ENCODE results near the gene C9orf78. TPM values are rescaled to one million over a fixed set of nuclear protein-coding genes. Genes with fewer than 3 reads are reported as not detected.
A peak's percentile ranks its signal among the peaks of the same experiment; 100 is the strongest.
"Not testable (repeated sequence)": the region's sequence is repeated elsewhere in the genome, so short reads cannot be mapped to it uniquely, and the experiment has no call there.

The C9orf78 gene
- total RNA-seq, 8 experiments from 2014 or later, result 33.2 to 73.1 (median 48.6) TPM

- WGBS, 10 experiments, result 69 to 100% (median 88%) methylated on average over 1 to 8 of the region's 11 CpGs; no CpG with 5 or more reads in 5 of the 10 experiments
- Histone ChIP-seq H3K27ac (no peak overlapping the region), H3K4me1 (replicated peaks in 1 of 2) (no peaks in the 10 kb centered on the region), H3K4me3 (no peak overlapping the region)
- peak in 2 of 8 experiments; percentile 8 to 26 for ATAC-seq (replicated peaks in 6 of 8)
- in situ Hi-C loops (cut with MboI; ENCODE audit: low pct_unique_long_range_greater_than_20kb in 2 of 9, low sequenced_read_pairs in 9 of 9, unreplicated experiment in 9 of 9), result no loop called here
These were observed 25.0 kb downstream of the C9orf78 start for GRCh38 chr9:129810116-129810515.

- peaks cover under 1 to 1% of the 10 kb centered on the region in 2 donors for H3K4me1 ChIP-seq (replicated peaks in 1 of 2)
- no peak overlapping the region for H3K27ac ChIP-seq
- no peak for ATAC-seq (replicated peaks in 6 of 8)
- no peak overlapping the region for H3K4me3 ChIP-seq
- in situ Hi-C loops (cut with MboI; ENCODE audit: low pct_unique_long_range_greater_than_20kb in 2 of 9, low sequenced_read_pairs in 9 of 9, unreplicated experiment in 9 of 9), result no loop called here
- 60 to 100% (median 95%) methylated on average over 1 to 6 of the region's 11 CpGs; no CpG with 5 or more reads in 1 of the 10 experiments for WGBS, 10 experiments
These were observed 25.7 kb downstream of the C9orf78 start for GRCh38 chr9:129809346-129809745.

- Histone ChIP-seq H3K4me1 (replicated peaks in 1 of 2) (peaks cover 6 to 7% of the 10 kb centered on the region in 2 donors), H3K4me3 (no peak overlapping the region), H3K27ac (no peak overlapping the region)
- WGBS, 10 experiments, result 81 to 100% (median 92%) methylated on average over 2 to 4 of the region's 4 CpGs; no CpG with 5 or more reads in 1 of the 10 experiments
- ATAC-seq (replicated peaks in 6 of 8), result no peak
- in situ Hi-C loops (cut with MboI; ENCODE audit: low pct_unique_long_range_greater_than_20kb in 2 of 9, low sequenced_read_pairs in 9 of 9, unreplicated experiment in 9 of 9), result no loop called here
These were observed 29.0 kb downstream of the C9orf78 start for GRCh38 chr9:129806061-129806460.

GRCh38 chr9:129803676-129804060 lies 31.4 kb downstream of the C9orf78 start:
- ATAC-seq (replicated peaks in 6 of 8), result peak in 1 of 8 experiments; percentile 2
- H3K4me1 ChIP-seq (replicated peaks in 1 of 2), result peaks cover 6 to 7% of the 10 kb centered on the region in 2 donors
- WGBS, 10 experiments, result 0 to 8% (median 0%) methylated on average over 1 to 10 of the region's 14 CpGs; no CpG with 5 or more reads in 4 of the 10 experiments
- peak overlapping the region; percentile 59 to 96 (median 80) for H3K4me3 ChIP-seq
- H3K27ac ChIP-seq, result no peak overlapping the region
- in situ Hi-C loops (cut with MboI; ENCODE audit: low pct_unique_long_range_greater_than_20kb in 2 of 9, low sequenced_read_pairs in 9 of 9, unreplicated experiment in 9 of 9), result no loop called here

GRCh38 chr9:129802833-129803675 lies 32.0 kb downstream of the C9orf78 start, which contains the start of gene TOR1B:
TSS of gene TOR1B (plus strand) at chr9:129803184. CDS start at chr9:129803213, 29 bp downstream.
- peaks cover 6 to 7% of the 10 kb centered on the region in 2 donors for H3K4me1 ChIP-seq (replicated peaks in 1 of 2)
- peak within 1 kb of the TSS; percentile 24 to 59 for H3K27ac ChIP-seq
- 0 to 83% (median 3%) methylated on average over 1 to 7 of the region's 93 CpGs; no CpG with 5 or more reads in 3 of the 10 experiments for WGBS, 10 experiments
- in situ Hi-C loops (cut with MboI; ENCODE audit: low pct_unique_long_range_greater_than_20kb in 2 of 9, low sequenced_read_pairs in 9 of 9, unreplicated experiment in 9 of 9), result no loop called here
- peak within 1 kb of the TSS; percentile 59 to 96 (median 80) for H3K4me3 ChIP-seq
- ATAC-seq (replicated peaks in 6 of 8), result peak; percentile 93 to 97 (median 94)

- in situ Hi-C loops (cut with MboI; ENCODE audit: low pct_unique_long_range_greater_than_20kb in 2 of 9, low sequenced_read_pairs in 9 of 9, unreplicated experiment in 9 of 9), result no loop called here
- Histone ChIP-seq H3K4me3 (no peak overlapping the region), H3K27ac (no peak overlapping the region), H3K4me1 (replicated peaks in 1 of 2) (peaks cover 6 to 7% of the 10 kb centered on the region in 2 donors)
- ATAC-seq (replicated peaks in 6 of 8), result no peak
- 82 to 100% (median 87%) methylated on average over 1 to 16 of the region's 17 CpGs; no CpG with 5 or more reads in 2 of the 10 experiments for WGBS, 10 experiments
These were observed 33.6 kb downstream of the C9orf78 start for GRCh38 chr9:129801504-129801903.

- H3K4me1 ChIP-seq (replicated peaks in 1 of 2), result peaks cover 2% of the 10 kb centered on the region in 2 donors
- in situ Hi-C loops (cut with MboI; ENCODE audit: low pct_unique_long_range_greater_than_20kb in 2 of 9, low sequenced_read_pairs in 9 of 9, unreplicated experiment in 9 of 9), result loop anchor here in 6 of 9 experiments (25.0 kb wide), 3 partner anchors 137 to 662 kb away; partner anchors contain the start of genes ASB6 (in 5 of the 6), NTMT1 (in 5 of the 6) and PRRX2 (in 1 of the 6)
- ATAC-seq (replicated peaks in 6 of 8), result no peak
- WGBS, 10 experiments, result 35 to 100% (median 67%) methylated on average over 1 to 5 of the region's 6 CpGs; no CpG with 5 or more reads in 5 of the 10 experiments
- no peak overlapping the region for H3K27ac ChIP-seq
- H3K4me3 ChIP-seq, result no peak overlapping the region
These were observed 36.1 kb downstream of the C9orf78 start for GRCh38 chr9:129798973-129799372.

GRCh38 chr9:129796029-129796428 lies 39.0 kb downstream of the C9orf78 start:
- H3K4me3 ChIP-seq; H3K4me1 ChIP-seq (replicated peaks in 1 of 2); ATAC-seq (replicated peaks in 6 of 8); H3K27ac ChIP-seq: not testable (repeated sequence)
- 50 to 76% (median 70%) methylated on average over 1 to 2 of the region's 2 CpGs; no CpG with 5 or more reads in 7 of the 10 experiments for WGBS, 10 experiments
- in situ Hi-C loops (cut with MboI; ENCODE audit: low pct_unique_long_range_greater_than_20kb in 2 of 9, low sequenced_read_pairs in 9 of 9, unreplicated experiment in 9 of 9), result loop anchor here in 6 of 9 experiments (25.0 kb wide), 3 partner anchors 134 to 659 kb away; partner anchors contain the start of genes ASB6 (in 5 of the 6), NTMT1 (in 5 of the 6) and PRRX2 (in 1 of the 6)

GRCh38 chr9:129794549-129794948 lies 40.5 kb downstream of the C9orf78 start:
- ATAC-seq (replicated peaks in 6 of 8), result no peak
- Histone ChIP-seq H3K27ac (no peak overlapping the region), H3K4me3 (no peak overlapping the region), H3K4me1 (replicated peaks in 1 of 2) (no peaks in the 10 kb centered on the region)
- WGBS, 10 experiments, result 39 to 100% (median 66%) methylated on average over 2 to 8 of the region's 8 CpGs; no CpG with 5 or more reads in 3 of the 10 experiments
- in situ Hi-C loops (cut with MboI; ENCODE audit: low pct_unique_long_range_greater_than_20kb in 2 of 9, low sequenced_read_pairs in 9 of 9, unreplicated experiment in 9 of 9), result loop anchor here in 6 of 9 experiments (25.0 kb wide), 3 partner anchors 132 to 657 kb away; partner anchors contain the start of genes ASB6 (in 5 of the 6), NTMT1 (in 5 of the 6) and PRRX2 (in 1 of the 6)

GRCh38 chr9:129786481-129786880 lies 48.6 kb downstream of the C9orf78 start:
- Histone ChIP-seq H3K4me1 (replicated peaks in 1 of 2) (no peaks in the 10 kb centered on the region), H3K4me3 (no peak overlapping the region), H3K27ac (no peak overlapping the region)
- in situ Hi-C loops (cut with MboI; ENCODE audit: low pct_unique_long_range_greater_than_20kb in 2 of 9, low sequenced_read_pairs in 9 of 9, unreplicated experiment in 9 of 9), result loop anchor here in 8 of 9 experiments (10.0 to 25.0 kb wide), 7 partner anchors 52 to 652 kb away; partner anchors contain the start of genes ASB6 (in 6 of the 8), NTMT1 (in 5 of the 8) and PRRX2 (in 1 of the 8)
- ATAC-seq (replicated peaks in 6 of 8), result peak in 1 of 8 experiments; percentile 15
- WGBS, 10 experiments, result 0 to 100% (median 52%) methylated on average over 1 to 5 of the region's 10 CpGs; no CpG with 5 or more reads in 4 of the 10 experiments

- Histone ChIP-seq H3K27ac (no peak overlapping the region), H3K4me1 (replicated peaks in 1 of 2) (no peaks in the 10 kb centered on the region), H3K4me3 (no peak overlapping the region)
- 20 to 83% (median 67%) methylated on average over 1 of the region's 1 CpG; no CpG with 5 or more reads in 5 of the 10 experiments for WGBS, 10 experiments
- in situ Hi-C loops (cut with MboI; ENCODE audit: low pct_unique_long_range_greater_than_20kb in 2 of 9, low sequenced_read_pairs in 9 of 9, unreplicated experiment in 9 of 9), result loop anchor here in 8 of 9 experiments (10.0 to 25.0 kb wide), 7 partner anchors 51 to 651 kb away; partner anchors contain the start of genes ASB6 (in 6 of the 8), NTMT1 (in 5 of the 8) and PRRX2 (in 1 of the 8)
- ATAC-seq (replicated peaks in 6 of 8), result no peak
These were observed 49.2 kb downstream of the C9orf78 start for GRCh38 chr9:129785866-129786265.

GRCh38 chr9:129784970-129785369 lies 50.1 kb downstream of the C9orf78 start:
- in situ Hi-C loops (cut with MboI; ENCODE audit: low pct_unique_long_range_greater_than_20kb in 2 of 9, low sequenced_read_pairs in 9 of 9, unreplicated experiment in 9 of 9), result loop anchor here in 8 of 9 experiments (5.0 to 25.0 kb wide), 8 partner anchors 48 to 650 kb away; partner anchors contain the start of genes ASB6 (in 6 of the 8), NTMT1 (in 5 of the 8) and PRRX2 (in 1 of the 8)
- WGBS, 10 experiments, result 5 to 83% (median 40%) methylated on average over 1 to 11 of the region's 11 CpGs; no CpG with 5 or more reads in 2 of the 10 experiments
- peak in 2 of 8 experiments; percentile 28 to 57 for ATAC-seq (replicated peaks in 6 of 8)
- H3K4me3 ChIP-seq; H3K4me1 ChIP-seq (replicated peaks in 1 of 2); H3K27ac ChIP-seq: not testable (repeated sequence)
